Adipocyte (in vitro differentiated cells): Measurements from ENCODE around the gene ITPR2.
"Not testable (repeated sequence)": the region's sequence is repeated elsewhere in the genome, so short reads cannot be mapped to it uniquely, and the experiment has no call there.

Source experiments
- DNase-seq: peaks from one replicate; pipeline ENCODE4 v3.0.0-alpha.2; 2015; ENCODE audit warnings: low read depth
- H3K27me3 ChIP-seq: replicated peaks from 2 replicates; pipeline ENCODE4 v1.7.0; 2013; ENCODE audit warnings: mild to moderate bottlenecking, low read length, moderate library complexity; ENCODE audit not compliant: control insufficient read depth, insufficient read depth
- H3K36me3 ChIP-seq: 2 replicates; pipeline ENCODE4 v1.7.0; 2013; ENCODE audit warnings: low read length, mild to moderate bottlenecking, moderate library complexity; ENCODE audit not compliant: control insufficient read depth, insufficient read depth, severe bottlenecking
- H3K4me1 ChIP-seq: 2 replicates; pipeline ENCODE4 v1.7.0; 2013; ENCODE audit warnings: mild to moderate bottlenecking, low read length, moderate library complexity; ENCODE audit not compliant: control insufficient read depth, insufficient read depth
- H3K4me3 ChIP-seq: 2 replicates; pipeline ENCODE4 v1.7.0; 2013; ENCODE audit warnings: mild to moderate bottlenecking, low read length, moderate library complexity
- H3K9ac ChIP-seq: 2 replicates; pipeline ENCODE4 v1.7.0; 2013; ENCODE audit warnings: mild to moderate bottlenecking, low read length, moderate library complexity
- H3K9me3 ChIP-seq: 2 replicates; pipeline ENCODE4 v1.7.0; 2013; ENCODE audit warnings: mild to moderate bottlenecking, low read length, moderate library complexity; ENCODE audit not compliant: control insufficient read depth

Gene ITPR2

GRCh38 chr12:26434299-26435068 is 398.5 kb downstream of the ITPR2 start:
- H3K4me1 ChIP-seq: peaks cover 5% of the 10 kb centered on the region
- H3K4me3 ChIP-seq: no peak overlapping the region
- H3K27me3 ChIP-seq: no peaks in the 10 kb centered on the region
- H3K9me3 ChIP-seq: no peaks in the 10 kb centered on the region
- H3K36me3 ChIP-seq: peaks cover 9% of the 10 kb centered on the region
- no peak overlapping the region for H3K9ac ChIP-seq
- peak; percentile 44 for DNase-seq

DNA sequence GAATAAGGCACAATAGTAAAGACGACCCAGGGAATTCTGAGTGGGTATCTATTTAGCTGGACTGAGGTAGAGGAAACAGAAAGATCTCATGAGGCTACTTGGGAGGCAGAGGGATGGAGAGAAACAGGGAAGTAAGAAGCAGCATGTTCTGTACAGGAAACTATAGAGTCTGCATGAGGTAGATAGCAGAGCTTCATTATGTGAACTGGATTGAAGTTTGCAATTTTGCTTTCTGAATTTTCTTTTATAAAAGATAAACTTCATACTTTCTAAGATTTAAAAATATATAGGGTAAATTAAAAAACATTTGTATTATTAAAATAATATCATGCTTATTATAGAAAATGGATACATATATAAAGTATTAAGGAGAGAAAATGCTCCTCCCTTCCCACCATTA is 399.3 kb downstream of the ITPR2 start:
- not testable (repeated sequence) for H3K36me3 ChIP-seq, DNase-seq, H3K4me1 ChIP-seq, H3K27me3 ChIP-seq, H3K9me3 ChIP-seq, H3K9ac ChIP-seq, H3K4me3 ChIP-seq

DNA sequence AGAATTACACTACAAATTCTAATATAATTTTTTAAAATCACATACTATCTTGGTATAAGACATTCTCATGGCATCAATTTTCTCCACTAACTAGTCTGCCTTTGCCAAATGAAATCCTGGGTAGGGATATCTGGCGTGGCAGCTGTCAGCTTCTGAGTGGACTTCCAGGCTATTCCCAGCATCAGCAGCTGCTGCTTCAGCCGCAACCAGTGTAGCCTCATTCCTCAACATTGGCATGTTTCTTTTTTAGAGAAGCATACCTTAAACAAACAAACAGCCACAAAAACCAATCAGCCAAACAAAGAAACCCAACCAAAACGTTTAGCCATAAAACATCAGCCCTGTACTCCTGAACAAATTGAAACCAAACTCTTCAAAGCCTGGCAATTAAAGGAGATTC is 401.8 kb downstream of the ITPR2 start:
- Histone ChIP-seq H3K4me3 (no peak overlapping the region), H3K27me3 (no peaks in the 10 kb centered on the region), H3K4me1 (no peaks in the 10 kb centered on the region), H3K9me3 (no peaks in the 10 kb centered on the region), H3K9ac (no peak overlapping the region), H3K36me3 (no peaks in the 10 kb centered on the region)
- no peak for DNase-seq

GRCh38 chr12:26430596-26430995 is 402.4 kb downstream of the ITPR2 start:
- not testable (repeated sequence) for H3K4me1 ChIP-seq, H3K36me3 ChIP-seq, DNase-seq, H3K9me3 ChIP-seq, H3K4me3 ChIP-seq, H3K9ac ChIP-seq, H3K27me3 ChIP-seq

DNA sequence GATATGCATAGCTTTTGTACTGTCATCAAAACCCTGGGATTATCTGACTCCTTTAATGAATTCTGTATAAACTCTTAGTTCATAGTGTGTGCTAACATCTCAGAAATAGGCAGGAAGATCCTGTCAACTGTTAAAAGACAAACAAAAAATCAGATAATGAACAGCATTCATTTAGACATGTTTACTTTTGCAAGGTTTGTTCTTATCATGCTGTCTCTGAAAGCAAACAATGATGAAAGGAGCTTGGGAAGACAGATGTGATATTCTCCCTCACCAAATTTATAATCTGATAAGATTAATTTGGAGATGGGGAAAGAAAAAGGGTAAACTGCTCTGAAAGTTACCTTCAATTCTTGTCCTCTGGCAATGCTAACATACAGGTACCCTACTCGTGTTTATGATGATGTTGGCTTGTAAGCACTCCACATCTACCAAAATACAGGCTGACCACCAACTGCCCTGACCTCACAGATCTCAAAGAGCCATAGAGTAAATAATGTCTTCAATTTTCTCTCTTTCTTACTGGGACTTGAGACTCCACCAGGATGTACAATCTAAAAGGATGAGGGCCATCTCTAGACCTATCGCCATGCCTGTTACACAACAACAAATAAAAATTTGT is 403.8 kb downstream of the ITPR2 start:
- Histone ChIP-seq H3K27me3 (no peaks in the 10 kb centered on the region), H3K4me3 (no peak overlapping the region), H3K36me3 (no peaks in the 10 kb centered on the region), H3K4me1 (no peaks in the 10 kb centered on the region), H3K9me3 (no peaks in the 10 kb centered on the region), H3K9ac (no peak overlapping the region)
- no peak for DNase-seq

DNA sequence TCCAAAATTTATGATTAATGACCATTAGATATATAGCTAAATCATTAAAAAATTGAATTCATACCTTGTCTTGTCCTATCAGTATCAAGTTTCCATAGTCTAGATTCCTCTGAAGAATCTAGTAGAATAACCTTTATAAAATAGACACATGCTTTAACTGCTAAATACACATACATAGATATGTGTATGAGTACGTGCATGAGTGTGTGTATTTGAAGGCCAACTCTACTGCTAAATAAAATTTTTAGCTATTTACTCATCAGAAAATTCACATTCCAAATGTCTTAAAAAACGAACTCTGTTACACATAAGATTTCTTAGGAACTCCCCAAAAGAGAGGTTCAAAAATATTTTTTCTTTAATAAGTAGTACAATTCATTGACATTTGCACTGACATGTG is 404.6 kb downstream of the ITPR2 start:
- H3K36me3 ChIP-seq: no peaks in the 10 kb centered on the region
- H3K9ac ChIP-seq: no peak overlapping the region
- DNase-seq: peak; percentile 31
- H3K4me1 ChIP-seq: no peaks in the 10 kb centered on the region
- H3K9me3 ChIP-seq: no peaks in the 10 kb centered on the region
- no peaks in the 10 kb centered on the region for H3K27me3 ChIP-seq
- H3K4me3 ChIP-seq: no peak overlapping the region

- H3K4me1 ChIP-seq: no peaks in the 10 kb centered on the region
- no peak overlapping the region for H3K4me3 ChIP-seq
- H3K9me3 ChIP-seq: no peaks in the 10 kb centered on the region
- H3K36me3 ChIP-seq: no peaks in the 10 kb centered on the region
- H3K27me3 ChIP-seq: no peaks in the 10 kb centered on the region
- no peak overlapping the region for H3K9ac ChIP-seq
- no peak for DNase-seq
These were observed 406.3 kb downstream of the ITPR2 start for GRCh38 chr12:26426652-26427051.

DNA sequence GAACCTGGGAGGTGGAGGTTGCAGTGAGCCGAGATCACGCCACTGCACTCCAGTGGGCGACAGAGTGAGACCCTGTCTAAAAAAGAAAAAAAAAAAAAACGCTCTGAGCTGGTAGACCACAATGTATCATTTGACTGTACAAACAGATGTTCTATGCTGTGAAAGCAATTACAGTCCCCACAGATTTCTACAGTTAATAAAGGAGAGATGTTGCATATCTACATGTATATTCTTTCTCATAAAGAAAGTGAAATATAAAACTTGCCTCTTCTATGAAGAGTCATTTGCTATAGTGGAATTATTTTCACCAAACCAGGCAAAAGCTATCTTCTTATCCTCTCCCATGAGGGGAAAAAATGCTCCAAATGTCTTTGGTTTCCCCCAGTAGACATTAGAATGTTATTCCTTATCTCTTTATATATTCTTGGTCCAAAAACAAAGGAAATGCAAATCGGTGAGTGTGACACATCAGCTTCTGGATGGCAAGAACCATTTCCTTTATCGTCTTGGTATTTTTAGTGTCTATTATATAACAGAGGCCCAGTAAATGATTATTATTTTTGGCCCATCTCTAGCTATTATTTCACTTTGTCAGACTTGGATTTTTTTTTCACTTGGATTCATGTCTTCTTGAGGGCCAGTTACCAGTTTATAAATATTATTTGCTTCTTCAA is 407.3 kb downstream of the ITPR2 start:
- Histone ChIP-seq H3K27me3 (no peaks in the 10 kb centered on the region), H3K4me1 (no peaks in the 10 kb centered on the region), H3K36me3 (no peaks in the 10 kb centered on the region), H3K9ac (no peak overlapping the region), H3K9me3 (no peaks in the 10 kb centered on the region), H3K4me3 (no peak overlapping the region)
- no peak for DNase-seq

DNA sequence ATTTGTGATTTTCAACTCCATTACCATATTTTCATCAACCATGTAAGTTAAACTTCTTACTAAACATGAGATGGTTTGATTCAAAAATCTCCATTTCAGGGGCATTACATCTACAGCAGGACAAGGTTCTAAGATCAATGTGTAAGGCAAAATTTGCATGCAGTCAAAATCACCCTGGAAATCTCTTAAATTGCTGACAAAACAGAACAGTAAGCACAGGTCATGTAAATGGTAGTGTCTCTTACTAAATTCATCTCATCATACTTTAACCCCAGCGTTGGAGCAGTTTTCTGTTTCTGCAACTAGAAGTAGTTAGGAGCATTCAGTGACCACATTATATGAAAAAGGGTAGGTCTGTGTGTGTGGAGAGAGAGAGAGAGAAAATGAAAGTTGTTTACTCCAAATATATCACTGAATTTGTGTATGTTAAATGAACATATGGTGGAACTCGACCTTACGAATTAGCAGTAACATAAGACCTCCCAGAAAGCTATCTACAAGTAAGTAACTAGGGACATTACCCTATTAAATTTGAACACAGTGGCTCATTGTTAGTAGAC is 410.1 kb downstream of the ITPR2 start:
- H3K9ac ChIP-seq: no peak overlapping the region
- peaks cover 12% of the 10 kb centered on the region for H3K36me3 ChIP-seq
- H3K4me1 ChIP-seq: no peaks in the 10 kb centered on the region
- DNase-seq: no peak
- no peak overlapping the region for H3K4me3 ChIP-seq
- peaks cover 2% of the 10 kb centered on the region for H3K9me3 ChIP-seq
- no peaks in the 10 kb centered on the region for H3K27me3 ChIP-seq

DNA sequence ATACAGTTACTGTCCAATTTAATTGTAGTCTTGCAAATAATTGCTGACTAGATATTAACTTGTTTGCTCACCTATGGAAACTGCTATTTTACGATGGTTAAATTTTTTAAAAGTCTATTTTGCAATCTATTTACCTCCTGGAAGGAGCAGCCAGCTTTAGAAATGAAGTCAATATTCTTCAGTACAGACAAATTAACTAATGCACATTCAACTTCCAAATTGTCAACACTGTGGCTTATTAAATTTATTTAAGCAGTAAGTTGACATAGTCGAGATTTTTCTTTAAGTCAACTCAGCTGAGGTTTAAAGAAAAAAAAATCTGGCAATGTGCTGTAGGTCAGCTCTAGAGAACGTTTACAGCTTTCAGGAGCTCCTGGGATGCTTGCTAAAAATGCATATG is 416.4 kb downstream of the ITPR2 start:
- no peak overlapping the region for H3K9ac ChIP-seq
- H3K27me3 ChIP-seq: no peaks in the 10 kb centered on the region
- no peaks in the 10 kb centered on the region for H3K4me1 ChIP-seq
- H3K36me3 ChIP-seq: peaks cover 21% of the 10 kb centered on the region
- no peak overlapping the region for H3K4me3 ChIP-seq
- no peak for DNase-seq
- peaks cover 7% of the 10 kb centered on the region for H3K9me3 ChIP-seq

DNA sequence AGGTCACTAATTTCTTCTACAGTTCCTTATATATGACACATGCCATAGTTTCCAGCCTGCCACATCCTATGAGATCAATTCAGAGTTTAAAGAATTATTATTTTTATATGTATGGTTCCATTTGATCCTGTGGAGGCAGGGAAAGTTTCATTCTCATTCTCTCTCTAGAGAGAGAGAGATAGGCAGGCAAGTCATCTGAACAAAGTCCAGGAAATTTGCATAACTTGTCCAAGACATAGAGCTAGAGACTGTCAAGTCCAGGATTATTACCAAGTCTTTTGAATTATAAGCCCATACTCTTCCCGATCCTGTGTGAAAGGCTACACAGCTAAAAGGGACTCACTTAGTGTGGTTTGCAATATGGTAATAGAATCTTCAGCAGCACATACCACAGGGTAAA is 422.3 kb downstream of the ITPR2 start:
- Histone ChIP-seq H3K9me3 (no peaks in the 10 kb centered on the region), H3K4me1 (no peaks in the 10 kb centered on the region)

More for the DNA sequence above, 422.3 kb downstream of the ITPR2 start:
- Histone ChIP-seq H3K4me3 (no peak overlapping the region), H3K27me3 (no peaks in the 10 kb centered on the region), H3K36me3 (peaks cover 23% of the 10 kb centered on the region), H3K9ac (no peak overlapping the region)
- no peak for DNase-seq
